Sigmoid colon (tissue), 7 donors: ENCODE data around the gene BBS4. TPM values are rescaled to one million over a fixed set of nuclear protein-coding genes. Genes with fewer than 3 reads are reported as not detected.

ENCODE experiments used
- DNase-seq: peaks from one replicate; pipeline ENCODE4 v3.0.0-alpha.2; 2019
- H3K27ac ChIP-seq, 4 donors: fragments of 200-600 bp; sonication (generic); one replicate each; pipeline ENCODE4 v1.5.1; 2016 to 2019; ENCODE audit warnings: mild to moderate bottlenecking in 1 of 4
- H3K27me3 ChIP-seq, 3 donors: fragments of 200-600 bp; sonication (generic); one replicate each; pipeline ENCODE4 v1.5.1; 2019; ENCODE audit warnings: mild to moderate bottlenecking in 1 of 3
- H3K36me3 ChIP-seq, 4 donors: fragments of 200-600 bp; sonication (generic); one replicate each; pipeline ENCODE4 v1.5.1; 2016 to 2019
- H3K4me1 ChIP-seq, 4 donors: fragments of 200-600 bp; sonication (generic); one replicate each; pipeline ENCODE4 v1.5.1; 2017 to 2019
- H3K4me3 ChIP-seq, 4 donors: fragments of 200-600 bp; sonication (generic); one replicate each; pipeline ENCODE4 v1.5.1; 2017 to 2019; ENCODE audit warnings: mild to moderate bottlenecking in 2 of 4, moderate library complexity in 1 of 4
- H3K9me3 ChIP-seq, 4 donors: fragments of 200-600 bp in 3 of 4; sonication (generic) in 3 of 4; one replicate each; pipeline versions ENCODE4 v1.5.1 to v1.6.1; 2013 to 2019
- CTCF ChIP-seq, 4 experiments: fragments of 450-650 bp in 3 of 4; fragments of 200-600 bp in 1 of 4; IDR thresholded peaks; one replicate each; pipeline ENCODE4 v1.5.1; 2016 to 2019; ENCODE audit warnings: antibody characterized with exemption in 4 of 4, mild to moderate bottlenecking in 3 of 4, moderate library complexity in 2 of 4
- EP300 ChIP-seq, 4 donors: sonication (generic); formaldehyde crosslinking; IDR thresholded peaks; one replicate each; pipeline ENCODE4 v1.6.1; 2017; ENCODE audit warnings: antibody characterized with exemption in 4 of 4
- POLR2A ChIP-seq, 2 donors: fragments of 450-650 bp; IDR thresholded peaks; one replicate each; pipeline ENCODE4 v1.6.1; 2016; ENCODE audit warnings: antibody characterized with exemption in 2 of 2, mild to moderate bottlenecking in 2 of 2, moderate library complexity in 2 of 2
- POLR2AphosphoS5 ChIP-seq, 4 donors: sonication (generic); formaldehyde crosslinking; IDR thresholded peaks; one replicate each; pipeline ENCODE4 v1.6.1; 2017; ENCODE audit warnings: antibody characterized with exemption in 4 of 4
- WGBS, 2 donors: extraction: QIAGEN DNeasy Blood & Tissue Kit; methylation state at CpG; one replicate each; pipeline ENCODE4 v1.1.7; 2013; 5-methylcytosine and 5-hydroxymethylcytosine counted together
- intact Hi-C: fragments of 100-400 bp; cut with DNase I; formaldehyde crosslinking; loops from one replicate; pipeline ENCODE4 v1.15.1; 2023
- polyA plus RNA-seq, 3 donors: library from polyadenylated mRNA; stranded (reverse); fragments of 200-250 nt; gene quantifications; one replicate each; pipeline ENCODE4 v1.2.3, GENCODE V29; 2013
- total RNA-seq, 4 donors: library from RNA; depleted of rRNA; stranded (reverse); fragments of >200 nt; gene quantifications; one replicate each; pipeline ENCODE4 v1.1.0, GENCODE V29; 2016
- donor health status: healthy with polysubstance abuse.
- donor health status: Bipolar disorder and iron deficiency.
- donor health status: healthy.

Gene BBS4
- total and polyA plus RNA-seq, 7 donors = 4.4 to 34.3 (median 18.3) TPM

GRCh38 chr15:72732516-72732915 lies 46.5 kb downstream of the BBS4 start:
- no peak for DNase-seq
- Histone ChIP-seq H3K4me3 (no peak overlapping the region), H3K9me3 (no peaks in the 10 kb centered on the region), H3K27ac (no peak overlapping the region), H3K36me3 (peaks cover 0 to 56% (median 31%) of the 10 kb centered on the region in 4 donors), H3K27me3 (no peaks in the 10 kb centered on the region), H3K4me1 (no peaks in the 10 kb centered on the region)
- 91 to 92% methylated on average over 4 of the region's 4 CpGs for WGBS, 2 donors
- intact Hi-C loops = no loop called here
- TF ChIP-seq POLR2A (IDR thresholded peaks at IDR 0.05) (no peak), EP300 (IDR thresholded peaks at IDR 0.05) (no peak), CTCF (IDR thresholded peaks at IDR 0.05) (no peak), POLR2AphosphoS5 (IDR thresholded peaks at IDR 0.05) (no peak)

GRCh38 chr15:72733941-72734738 lies 48.1 kb downstream of the BBS4 start:
- DNase-seq = no peak
- H3K4me3 ChIP-seq = no peak overlapping the region
- H3K36me3 ChIP-seq = peaks cover 0 to 66% (median 40%) of the 10 kb centered on the region in 4 donors
- H3K9me3 ChIP-seq = no peaks in the 10 kb centered on the region
- 88 to 94% methylated on average over 2 of the region's 2 CpGs for WGBS, 2 donors
- no peaks in the 10 kb centered on the region for H3K27me3 ChIP-seq
- no peak for TF ChIP-seq CTCF (IDR thresholded peaks at IDR 0.05)
- no peak for TF ChIP-seq POLR2A (IDR thresholded peaks at IDR 0.05)
- no peak for TF ChIP-seq POLR2AphosphoS5 (IDR thresholded peaks at IDR 0.05)
- TF ChIP-seq EP300 (IDR thresholded peaks at IDR 0.05) = no peak
- intact Hi-C loops = no loop called here
- no peaks in the 10 kb centered on the region for H3K4me1 ChIP-seq
- no peak overlapping the region for H3K27ac ChIP-seq

- TF ChIP-seq CTCF (IDR thresholded peaks at IDR 0.05) (no peak), POLR2AphosphoS5 (IDR thresholded peaks at IDR 0.05) (no peak), EP300 (IDR thresholded peaks at IDR 0.05) (no peak), POLR2A (IDR thresholded peaks at IDR 0.05) (no peak)
- no peak overlapping the region for H3K27ac ChIP-seq
- H3K36me3 ChIP-seq = peaks cover 0 to 75% (median 43%) of the 10 kb centered on the region in 4 donors
- intact Hi-C loops = no loop called here
- 97 to 98% methylated on average over 2 of the region's 2 CpGs for WGBS, 2 donors
- no peak for DNase-seq
- no peaks in the 10 kb centered on the region for H3K9me3 ChIP-seq
- H3K27me3 ChIP-seq = no peaks in the 10 kb centered on the region
- no peaks in the 10 kb centered on the region for H3K4me1 ChIP-seq
- H3K4me3 ChIP-seq = no peak overlapping the region
Observed at GRCh38 chr15:72735111-72735510, 49.1 kb downstream of the BBS4 start.

GRCh38 chr15:72737061-72737460 lies 51.1 kb downstream of the BBS4 start:
- H3K36me3 ChIP-seq = peaks cover 0 to 66% (median 34%) of the 10 kb centered on the region in 4 donors
- TF ChIP-seq POLR2AphosphoS5 (IDR thresholded peaks at IDR 0.05) (no peak), CTCF (IDR thresholded peaks at IDR 0.05) (no peak)
- H3K9me3 ChIP-seq = no peaks in the 10 kb centered on the region
- H3K4me1 ChIP-seq = no peaks in the 10 kb centered on the region
- H3K27me3 ChIP-seq = no peaks in the 10 kb centered on the region
- 87 to 88% methylated on average over 3 of the region's 3 CpGs for WGBS, 2 donors
- H3K4me3 ChIP-seq = no peak overlapping the region
- DNase-seq = no peak
- no peak overlapping the region for H3K27ac ChIP-seq
- intact Hi-C loops = no loop called here
